Breast epithelium (tissue), 3 donors: ENCODE results near the gene PNPLA7.

Experiments used
- POLR2AphosphoS5 ChIP-seq, 3 donors: sonication (generic); formaldehyde crosslinking; IDR thresholded peaks; one replicate each; pipeline ENCODE4 v1.6.1; 2017; ENCODE audit warnings: antibody characterized with exemption in 3 of 3
- TF ChIP-seq, protein P1 (sequence below), 3 donors: fragments of 450-650 bp; IDR thresholded peaks; one replicate each; pipeline ENCODE4 v1.5.1; 2016 to 2017; ENCODE audit warnings: antibody characterized with exemption in 3 of 3, mild to moderate bottlenecking in 3 of 3, moderate library complexity in 3 of 3

DNA sequence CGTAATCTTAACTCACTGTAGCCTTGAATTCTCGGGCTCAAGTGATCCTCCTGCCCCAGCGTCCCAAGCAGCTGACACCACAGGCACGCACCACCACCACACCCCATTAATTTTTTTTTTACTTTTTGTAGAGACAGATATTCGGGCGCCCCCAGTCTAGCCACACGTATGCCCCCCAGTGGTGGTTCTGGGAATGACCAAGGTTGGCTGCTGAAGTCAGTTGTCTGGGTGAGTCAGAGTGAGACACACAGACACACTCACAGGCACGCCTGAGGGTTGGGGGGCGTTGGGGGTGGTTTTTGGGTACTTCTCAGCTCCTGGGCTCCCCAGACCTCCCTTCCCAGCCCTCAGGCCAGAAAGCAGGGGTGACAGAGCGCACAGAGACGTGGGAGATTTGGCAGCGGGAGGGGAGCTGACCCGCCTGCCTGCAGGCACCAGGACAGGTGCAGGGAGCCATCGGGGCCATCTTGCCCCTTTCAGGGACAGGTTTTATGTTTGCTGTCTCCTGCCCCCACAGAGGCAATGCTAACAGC, 104.9 kb downstream of the PNPLA7 start:
- TF ChIP-seq POLR2AphosphoS5 (IDR thresholded peaks at IDR 0.05), result no peak
- TF ChIP-seq, protein P1, sequence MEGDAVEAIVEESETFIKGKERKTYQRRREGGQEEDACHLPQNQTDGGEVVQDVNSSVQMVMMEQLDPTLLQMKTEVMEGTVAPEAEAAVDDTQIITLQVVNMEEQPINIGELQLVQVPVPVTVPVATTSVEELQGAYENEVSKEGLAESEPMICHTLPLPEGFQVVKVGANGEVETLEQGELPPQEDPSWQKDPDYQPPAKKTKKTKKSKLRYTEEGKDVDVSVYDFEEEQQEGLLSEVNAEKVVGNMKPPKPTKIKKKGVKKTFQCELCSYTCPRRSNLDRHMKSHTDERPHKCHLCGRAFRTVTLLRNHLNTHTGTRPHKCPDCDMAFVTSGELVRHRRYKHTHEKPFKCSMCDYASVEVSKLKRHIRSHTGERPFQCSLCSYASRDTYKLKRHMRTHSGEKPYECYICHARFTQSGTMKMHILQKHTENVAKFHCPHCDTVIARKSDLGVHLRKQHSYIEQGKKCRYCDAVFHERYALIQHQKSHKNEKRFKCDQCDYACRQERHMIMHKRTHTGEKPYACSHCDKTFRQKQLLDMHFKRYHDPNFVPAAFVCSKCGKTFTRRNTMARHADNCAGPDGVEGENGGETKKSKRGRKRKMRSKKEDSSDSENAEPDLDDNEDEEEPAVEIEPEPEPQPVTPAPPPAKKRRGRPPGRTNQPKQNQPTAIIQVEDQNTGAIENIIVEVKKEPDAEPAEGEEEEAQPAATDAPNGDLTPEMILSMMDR (IDR thresholded peaks at IDR 0.05), result peak; percentile 65 to 92 (median 68)
